Gastrocnemius medialis (tissue), 4 donors: ENCODE data around the gene SCUBE1. TPM values are rescaled to one million over a fixed set of nuclear protein-coding genes. Genes with fewer than 3 reads are reported as not detected.

ENCODE experiments used
- ATAC-seq, 2 donors: fragments of 150-250 bp; one replicate each; pipeline ENCODE4 v1.9.1; 2016
- DNase-seq, 2 donors: peaks; one replicate each; pipeline ENCODE4 v3.0.0-alpha.2; 2019
- H3K27ac ChIP-seq, 4 donors: fragments of 200-600 bp; sonication (generic); 1 replicate in 1 of 4; 2 replicates in 3 of 4; pipeline ENCODE4 v1.5.1; 2016 to 2018; ENCODE audit warnings: mild to moderate bottlenecking in 2 of 4, moderate library complexity in 1 of 4
- H3K27me3 ChIP-seq, 3 donors: fragments of 200-600 bp; sonication (generic) in 2 of 3; 1 replicate in 1 of 3; 2 replicates in 2 of 3; pipeline versions ENCODE4 v1.5.1 to v1.6.0; 2016 to 2019; ENCODE audit warnings: mild to moderate bottlenecking in 1 of 3, moderate library complexity in 1 of 3
- H3K36me3 ChIP-seq, 2 donors: fragments of 200-600 bp; sonication (generic) in 1 of 2; one replicate each; pipeline ENCODE4 v1.5.1; 2017 to 2018
- H3K4me1 ChIP-seq, 2 donors: fragments of 200-600 bp; sonication (generic) in 1 of 2; one replicate each; pipeline ENCODE4 v1.5.1; 2016 to 2017; ENCODE audit warnings: mild to moderate bottlenecking in 2 of 2
- H3K4me3 ChIP-seq, 4 donors: fragments of 200-600 bp; sonication (generic) in 3 of 4; 1 replicate in 1 of 4; 2 replicates in 3 of 4; pipeline ENCODE4 v1.5.1; 2016 to 2019; ENCODE audit warnings: mild to moderate bottlenecking in 2 of 4
- H3K9me3 ChIP-seq, 3 donors: fragments of 200-600 bp; sonication (generic) in 2 of 3; 1 replicate in 1 of 3; 2 replicates in 2 of 3; pipeline ENCODE4 v1.5.1; 2016 to 2019
- POLR2A ChIP-seq, 2 donors: fragments of 450-650 bp; IDR thresholded peaks; one replicate each; pipeline ENCODE4 v1.6.1; 2017; ENCODE audit warnings: antibody characterized with exemption in 2 of 2, mild to moderate bottlenecking in 2 of 2, moderate library complexity in 2 of 2
- in situ Hi-C, 4 donors: fragments of 200-750 bp; cut with MboI; loops; one replicate each; pipeline versions ENCODE4 v1.15.0 to v1.8.0; 2017; ENCODE audit warnings: low sequenced_read_pairs in 4 of 4
- intact Hi-C: fragments of 100-400 bp; cut with DNase I; formaldehyde crosslinking; loops from one replicate; pipeline ENCODE4 v1.15.1; 2023; ENCODE audit warnings: low total_unique reads
- total RNA-seq, 4 donors: library from RNA; depleted of rRNA; stranded (reverse); fragments of >200 nt; gene quantifications; one replicate each; pipeline versions ENCODE4 v1.1.0 to v1.2.3, GENCODE V29; 2016
- TF ChIP-seq, protein P1 (sequence below), 5 experiments: fragments of 450-650 bp in 3 of 5; fragments of 200-600 bp in 2 of 5; sonication (generic) in 2 of 5; IDR thresholded peaks in 4 of 5; conservative IDR thresholded peaks in 1 of 5; 1 replicate in 4 of 5; 2 replicates in 1 of 5; pipeline ENCODE4 v1.5.1; 2016 to 2019; ENCODE audit warnings: antibody characterized with exemption in 5 of 5, mild to moderate bottlenecking in 3 of 5, moderate library complexity in 3 of 5

SCUBE1 gene
- total RNA-seq, 4 donors from 2014 or later: 0.20 to 0.55 (median 0.41) TPM

DNA sequence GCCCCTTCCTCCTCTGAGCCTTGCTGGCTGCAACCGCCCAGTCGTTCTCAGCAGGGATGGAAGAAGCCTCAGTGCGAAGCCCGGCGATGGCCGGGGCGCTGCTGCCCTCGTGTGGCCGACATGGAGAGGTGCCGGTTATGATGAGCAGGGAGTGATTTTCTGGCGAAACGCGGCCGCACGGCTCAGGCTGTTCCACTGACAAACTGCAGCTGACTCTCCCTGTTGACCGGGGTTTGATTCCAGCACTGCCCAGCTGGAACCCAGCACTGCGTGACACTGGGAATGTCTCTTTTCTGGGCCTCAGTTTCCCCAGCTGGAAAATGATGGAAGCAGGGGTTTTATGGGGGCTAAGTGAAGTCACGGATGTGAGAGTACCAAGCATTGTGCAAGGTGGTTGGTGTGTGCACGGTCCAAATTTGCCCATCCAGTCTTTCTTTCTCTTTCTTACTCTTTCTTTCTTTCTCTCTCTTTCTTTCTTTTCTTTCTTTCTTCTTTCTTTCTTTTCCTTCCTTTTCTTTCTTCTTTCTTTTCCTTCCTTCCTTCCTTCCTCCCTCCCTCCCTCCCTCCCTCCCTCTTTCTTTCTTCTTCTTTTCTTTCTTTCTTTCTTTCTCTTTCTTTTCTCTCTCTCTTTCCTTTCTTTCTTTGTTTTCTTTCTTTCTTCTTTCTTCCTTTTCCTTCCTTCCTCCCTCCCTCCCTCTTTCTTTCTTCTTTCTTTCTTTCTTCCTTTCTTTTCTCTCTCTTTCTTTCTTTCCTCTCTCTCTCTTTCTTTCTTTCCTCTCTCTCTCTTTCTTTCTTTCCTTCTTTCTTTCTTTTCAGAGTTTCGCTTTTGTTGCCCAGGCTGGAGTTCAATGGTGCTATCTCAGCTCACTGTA, 42.8 kb upstream of the SCUBE1 start:
- Histone ChIP-seq H3K4me1 (no peaks in the 10 kb centered on the region), H3K27me3 (peaks cover 15 to 28% (median 17%) of the 10 kb centered on the region in 3 donors), H3K4me3 (no peak overlapping the region), H3K36me3 (no peaks in the 10 kb centered on the region), H3K27ac (no peak overlapping the region), H3K9me3 (no peaks in the 10 kb centered on the region)
- intact Hi-C loops: loop anchor here (1.0 to 10.0 kb wide), 3 partner anchors 111 to 499 kb away; no protein-coding TSS in a partner anchor
- ATAC-seq (peak; percentile 60 to 75), DNase-seq (peak; percentile 39 to 40)
- TF ChIP-seq, protein P1, sequence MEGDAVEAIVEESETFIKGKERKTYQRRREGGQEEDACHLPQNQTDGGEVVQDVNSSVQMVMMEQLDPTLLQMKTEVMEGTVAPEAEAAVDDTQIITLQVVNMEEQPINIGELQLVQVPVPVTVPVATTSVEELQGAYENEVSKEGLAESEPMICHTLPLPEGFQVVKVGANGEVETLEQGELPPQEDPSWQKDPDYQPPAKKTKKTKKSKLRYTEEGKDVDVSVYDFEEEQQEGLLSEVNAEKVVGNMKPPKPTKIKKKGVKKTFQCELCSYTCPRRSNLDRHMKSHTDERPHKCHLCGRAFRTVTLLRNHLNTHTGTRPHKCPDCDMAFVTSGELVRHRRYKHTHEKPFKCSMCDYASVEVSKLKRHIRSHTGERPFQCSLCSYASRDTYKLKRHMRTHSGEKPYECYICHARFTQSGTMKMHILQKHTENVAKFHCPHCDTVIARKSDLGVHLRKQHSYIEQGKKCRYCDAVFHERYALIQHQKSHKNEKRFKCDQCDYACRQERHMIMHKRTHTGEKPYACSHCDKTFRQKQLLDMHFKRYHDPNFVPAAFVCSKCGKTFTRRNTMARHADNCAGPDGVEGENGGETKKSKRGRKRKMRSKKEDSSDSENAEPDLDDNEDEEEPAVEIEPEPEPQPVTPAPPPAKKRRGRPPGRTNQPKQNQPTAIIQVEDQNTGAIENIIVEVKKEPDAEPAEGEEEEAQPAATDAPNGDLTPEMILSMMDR (IDR thresholded peaks at IDR 0.05 in 4 of 5, conservative IDR thresholded peaks at IDR 0.05 in 1 of 5): peak; percentile 59 to 88 (median 72)
- TF ChIP-seq POLR2A (IDR thresholded peaks at IDR 0.05): no peak
- in situ Hi-C loops: loop anchor here in 2 of 4 donors (25.0 kb wide), 2 partner anchors 451 to 1251 kb away; no protein-coding TSS in a partner anchor

DNA sequence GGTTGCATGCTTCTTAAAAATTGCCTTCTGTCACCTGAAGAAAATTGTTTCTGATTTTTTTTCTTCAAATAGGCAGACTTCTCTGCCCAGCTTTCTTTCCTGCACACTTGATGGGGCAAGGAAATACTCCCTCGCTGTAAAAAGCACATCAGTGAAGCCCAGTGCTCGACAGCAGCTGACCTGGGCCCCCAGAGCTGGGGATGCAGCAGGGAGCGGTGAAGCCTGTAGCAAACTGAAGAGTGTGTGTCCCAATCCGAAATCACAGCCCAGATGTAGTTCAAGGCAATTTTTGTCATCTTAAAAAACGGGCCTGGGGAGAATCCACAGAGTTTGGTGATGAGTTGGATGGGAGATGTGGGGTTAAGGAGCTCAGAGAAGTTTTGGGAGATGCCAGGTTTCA, 41.7 kb upstream of the SCUBE1 start:
- Histone ChIP-seq H3K36me3 (no peaks in the 10 kb centered on the region), H3K4me3 (no peak overlapping the region), H3K9me3 (no peaks in the 10 kb centered on the region), H3K4me1 (no peaks in the 10 kb centered on the region), H3K27ac (no peak overlapping the region), H3K27me3 (peaks cover 15 to 28% (median 17%) of the 10 kb centered on the region in 3 donors)
- TF ChIP-seq, protein P1 (IDR thresholded peaks at IDR 0.05 in 4 of 5, conservative IDR thresholded peaks at IDR 0.05 in 1 of 5): no peak
- TF ChIP-seq POLR2A (IDR thresholded peaks at IDR 0.05): no peak
- ATAC-seq (no peak), DNase-seq (no peak)
- intact Hi-C loops (loop anchor here (1.0 to 10.0 kb wide), 3 partner anchors 110 to 500 kb away; no protein-coding TSS in a partner anchor), in situ Hi-C loops (loop anchor here in 2 of 4 donors (25.0 kb wide), 2 partner anchors 452 to 1252 kb away; no protein-coding TSS in a partner anchor)

DNA sequence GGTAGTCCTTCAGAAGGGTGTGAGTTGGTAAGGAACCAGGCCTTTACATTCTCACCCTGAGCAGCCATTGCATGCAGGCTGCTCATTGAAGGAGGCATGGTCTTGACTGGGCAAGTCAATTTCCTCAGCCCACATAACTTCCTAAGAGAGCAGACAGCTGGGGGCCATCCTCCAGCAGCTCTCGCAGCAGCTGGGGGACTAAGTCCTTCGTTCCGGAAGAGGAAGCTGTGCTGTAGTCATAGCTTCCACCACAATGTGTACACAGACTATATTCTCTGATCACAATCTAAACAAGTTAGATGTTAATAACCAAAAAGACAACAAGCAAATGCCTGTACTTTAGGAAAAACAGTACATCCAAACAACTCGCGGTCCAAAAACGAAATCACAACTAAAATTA, 38.5 kb upstream of the SCUBE1 start:
- peaks cover 3 to 23% (median 8%) of the 10 kb centered on the region in 3 donors for H3K27me3 ChIP-seq
- H3K9me3 ChIP-seq: no peaks in the 10 kb centered on the region
- no peaks in the 10 kb centered on the region for H3K36me3 ChIP-seq
- DNase-seq (no peak), ATAC-seq (no peak)
- intact Hi-C loops: loop anchor here (10.0 kb wide), 1 partner anchor 503 kb away; no protein-coding TSS in a partner anchor
- no peak overlapping the region for H3K4me3 ChIP-seq
- TF ChIP-seq, protein P1 (IDR thresholded peaks at IDR 0.05 in 4 of 5, conservative IDR thresholded peaks at IDR 0.05 in 1 of 5): no peak
- TF ChIP-seq POLR2A (IDR thresholded peaks at IDR 0.05): no peak
- in situ Hi-C loops: loop anchor here in 2 of 4 donors (25.0 kb wide), 2 partner anchors 456 to 1256 kb away; no protein-coding TSS in a partner anchor
- no peaks in the 10 kb centered on the region for H3K4me1 ChIP-seq
- no peak overlapping the region for H3K27ac ChIP-seq

DNA sequence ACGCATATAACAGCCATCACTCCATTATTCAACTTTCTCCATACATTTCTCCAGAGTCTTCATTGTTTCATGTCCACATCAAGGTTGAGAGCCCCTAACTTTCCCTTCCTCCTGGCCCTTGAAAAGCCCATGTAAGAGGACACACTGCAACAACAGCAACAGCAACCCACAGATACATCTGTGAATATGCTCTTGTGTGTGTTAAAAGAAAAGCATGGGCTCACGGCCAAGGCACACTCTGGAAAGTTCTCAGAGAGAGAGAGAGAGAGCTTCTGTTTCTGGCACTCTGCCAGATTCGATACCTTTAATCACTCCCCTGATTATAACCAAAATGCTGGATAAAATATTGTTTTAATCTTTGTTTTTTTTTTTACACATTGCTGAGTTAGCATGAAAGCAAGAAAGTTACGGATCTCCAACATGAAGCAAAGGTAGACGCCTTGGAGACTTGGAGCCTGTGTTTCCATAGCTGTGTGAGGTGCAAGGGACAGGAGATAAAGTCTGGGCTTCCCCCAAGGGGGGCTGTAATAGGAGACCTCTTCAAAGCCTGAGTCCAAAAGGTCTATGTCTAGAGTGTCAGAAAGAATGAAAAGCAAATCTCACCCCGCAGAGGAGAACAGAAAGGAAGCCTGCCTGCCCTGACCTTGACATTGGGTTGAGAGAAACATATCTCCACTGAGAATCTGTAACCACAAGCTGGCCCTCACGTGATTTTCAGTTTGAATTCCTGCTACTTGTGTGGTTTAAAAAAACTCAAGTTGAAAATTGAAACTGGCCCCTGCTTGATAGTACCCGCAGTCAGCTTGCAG, 34.9 kb upstream of the SCUBE1 start:
- Histone ChIP-seq H3K9me3 (peaks cover 0 to 6% (median 0%) of the 10 kb centered on the region in 3 donors), H3K4me1 (no peaks in the 10 kb centered on the region), H3K36me3 (no peaks in the 10 kb centered on the region), H3K27ac (no peak overlapping the region), H3K27me3 (peaks cover 0 to 32% (median 13%) of the 10 kb centered on the region in 3 donors), H3K4me3 (no peak overlapping the region)
- TF ChIP-seq, protein P1 (IDR thresholded peaks at IDR 0.05 in 4 of 5, conservative IDR thresholded peaks at IDR 0.05 in 1 of 5): no peak
- TF ChIP-seq POLR2A (IDR thresholded peaks at IDR 0.05): no peak
- intact Hi-C loops (no loop called here), in situ Hi-C loops (loop anchor here in 2 of 4 donors (25.0 kb wide), 2 partner anchors 459 to 1259 kb away; no protein-coding TSS in a partner anchor)
- ATAC-seq: no peak
- no peak for DNase-seq
